ENCODE results near the gene SASH1.

SASH1 gene

DNA sequence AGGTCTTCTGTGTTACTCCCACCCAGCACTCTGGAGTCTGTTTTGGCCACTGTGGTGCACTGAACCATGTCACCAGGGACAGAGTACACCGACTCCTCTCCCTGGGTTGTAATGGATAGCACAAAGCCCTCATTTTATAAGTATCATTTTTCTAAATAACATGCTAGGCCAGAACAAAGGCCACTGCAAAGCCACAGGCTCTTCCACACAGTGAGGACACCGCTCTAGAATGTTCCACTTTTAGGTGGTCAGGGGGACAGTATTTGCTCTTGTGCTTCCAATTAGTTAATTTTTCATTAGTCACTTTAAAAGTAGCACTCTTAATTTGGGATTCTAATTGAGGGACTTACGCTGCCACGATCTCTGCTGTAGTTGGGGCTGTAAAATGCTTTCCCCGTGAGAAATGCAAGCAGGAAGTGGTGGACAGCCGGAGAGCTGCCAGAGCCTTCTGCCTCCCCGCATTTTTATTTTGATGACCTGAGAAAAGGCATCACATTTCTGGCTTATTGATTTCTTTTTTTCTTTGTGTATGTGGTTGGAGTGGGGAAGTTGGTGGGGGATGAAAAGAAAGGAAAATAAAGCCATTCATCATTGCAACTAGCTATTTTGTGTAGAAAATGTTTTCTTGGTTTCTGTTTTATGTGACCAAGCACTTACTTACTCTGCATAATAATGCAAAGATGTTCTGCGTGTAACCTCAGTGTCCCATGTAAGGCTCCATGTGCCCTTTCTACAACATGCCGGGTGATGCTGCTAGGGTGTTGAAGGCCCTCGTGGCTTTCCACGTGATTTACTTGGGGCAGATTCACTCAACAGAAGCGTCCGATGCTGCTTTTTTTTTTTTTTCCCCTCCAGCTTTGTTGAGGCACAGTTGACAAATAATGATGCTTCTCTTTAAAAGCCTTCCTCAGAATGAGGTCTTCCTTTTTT, 195.9 kb downstream of the SASH1 start:
- WGBS, 2 donors (ENCODE audit: extremely low coverage in 2 of 2, insufficient read length in 2 of 2, insufficient replicate concordance in 1 of 2): no CpG with 5 or more reads among the region's 13 CpGs
- H2BK15ac ChIP-seq (ENCODE audit: low read length): no peak overlapping the region
- H3K9ac ChIP-seq (ENCODE audit: low read depth, low read length, poor library complexity): peak overlapping the region; percentile 26
- peak overlapping the region; percentile 26 for H3K18ac ChIP-seq (ENCODE audit: low read length)
- no peak overlapping the region for H3K23ac ChIP-seq (ENCODE audit: low read depth, low read length, poor library complexity)
- no peak overlapping the region for H2AFZ ChIP-seq (ENCODE audit: low read length)
- no peak overlapping the region for H3K4me2 ChIP-seq (ENCODE audit: insufficient read depth, low read length, poor library complexity, severe bottlenecking)
- no peak overlapping the region for H2AK5ac ChIP-seq (ENCODE audit: low read depth, low read length)
- no peak overlapping the region for H3K4ac ChIP-seq (ENCODE audit: low read length)
- DNase-seq (ENCODE audit: low spot score): no peak
- peaks cover 2 to 11% of the 10 kb centered on the region in 2 donors for H3K4me1 ChIP-seq (ENCODE audit: control insufficient read depth in 2 of 2, insufficient read depth in 1 of 2, low read depth in 1 of 2, low read length in 2 of 2)
- no peak overlapping the region for H2BK120ac ChIP-seq (ENCODE audit: low read depth, low read length)
- no peak overlapping the region for H3K4me3 ChIP-seq (ENCODE audit: low read length in 2 of 2)
- no peaks in the 10 kb centered on the region for H3K9me3 ChIP-seq (replicated peaks in 1 of 2; ENCODE audit: control insufficient read depth in 2 of 2, insufficient read depth in 1 of 2, low read depth in 1 of 2, low read length in 2 of 2)
- no peak overlapping the region for H3K14ac ChIP-seq (ENCODE audit: low read length)
- H3K36me3 ChIP-seq (replicated peaks in 1 of 2; ENCODE audit: control insufficient read depth in 2 of 2, insufficient read depth in 2 of 2, low read length in 2 of 2): peaks cover 28 to 76% of the 10 kb centered on the region in 2 donors
- H4K8ac ChIP-seq (ENCODE audit: low read depth, low read length): no peak overlapping the region
- no peak overlapping the region for H2BK5ac ChIP-seq (ENCODE audit: low read length)
- H3K27me3 ChIP-seq (ENCODE audit: control insufficient read depth in 3 of 3, insufficient read depth in 3 of 3, low read depth in 1 of 3, low read length in 3 of 3): no peaks in the 10 kb centered on the region
- H4K91ac ChIP-seq (ENCODE audit: low read depth, low read length, poor library complexity): no peak overlapping the region
- no peaks in the 10 kb centered on the region for H3K79me1 ChIP-seq (ENCODE audit: low read depth, low read length)
- no peak overlapping the region for H3K27ac ChIP-seq (replicated peaks; ENCODE audit: low read length)
- H2BK12ac ChIP-seq (ENCODE audit: low read length): no peak overlapping the region

DNA sequence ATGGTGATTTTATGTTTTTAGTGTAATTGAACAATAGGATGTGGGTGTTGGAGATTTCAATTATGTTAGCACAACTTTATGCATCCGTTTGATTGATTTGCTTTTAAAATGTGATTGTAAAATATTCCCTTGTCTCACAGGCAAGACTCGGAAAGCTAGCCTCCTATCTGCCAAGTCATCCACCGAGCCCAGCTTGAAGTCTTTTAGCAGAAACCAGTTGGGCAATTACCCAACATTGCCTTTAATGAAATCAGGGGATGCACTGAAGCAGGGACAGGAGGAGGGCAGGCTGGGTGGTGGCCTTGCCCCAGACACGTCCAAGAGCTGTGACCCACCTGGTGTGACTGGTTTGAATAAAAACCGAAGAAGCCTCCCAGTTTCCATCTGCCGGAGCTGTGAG, 200.9 kb downstream of the SASH1 start:
- no CpG with 5 or more reads among the region's 6 CpGs for WGBS, 2 donors (ENCODE audit: extremely low coverage in 2 of 2, insufficient read length in 2 of 2, insufficient replicate concordance in 1 of 2)

DNA sequence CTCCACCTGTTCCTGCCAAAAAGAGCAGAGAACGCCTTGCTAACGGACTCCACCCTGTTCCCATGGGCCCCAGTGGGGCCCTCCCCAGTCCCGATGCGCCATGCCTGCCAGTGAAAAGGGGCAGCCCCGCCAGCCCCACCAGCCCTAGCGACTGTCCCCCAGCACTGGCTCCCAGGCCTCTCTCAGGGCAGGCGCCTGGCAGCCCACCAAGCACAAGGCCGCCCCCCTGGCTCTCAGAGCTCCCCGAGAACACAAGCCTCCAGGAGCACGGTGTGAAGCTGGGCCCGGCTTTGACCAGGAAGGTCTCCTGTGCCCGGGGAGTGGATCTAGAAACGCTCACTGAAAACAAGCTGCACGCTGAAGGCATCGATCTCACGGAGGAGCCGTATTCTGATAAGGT, 201.8 kb downstream of the SASH1 start:
- Histone ChIP-seq H3K4me3 (ENCODE audit: low read length in 2 of 2) (no peak overlapping the region), H3K18ac (ENCODE audit: low read length) (no peak overlapping the region), H3K27me3 (ENCODE audit: control insufficient read depth in 3 of 3, insufficient read depth in 3 of 3, low read depth in 1 of 3, low read length in 3 of 3) (no peaks in the 10 kb centered on the region), H4K8ac (ENCODE audit: low read depth, low read length) (no peak overlapping the region), H3K36me3 (replicated peaks in 1 of 2; ENCODE audit: control insufficient read depth in 2 of 2, insufficient read depth in 2 of 2, low read length in 2 of 2) (peaks cover 29 to 98% of the 10 kb centered on the region in 2 donors), H4K91ac (ENCODE audit: low read depth, low read length, poor library complexity) (no peak overlapping the region), H3K4me1 (ENCODE audit: control insufficient read depth in 2 of 2, insufficient read depth in 1 of 2, low read depth in 1 of 2, low read length in 2 of 2) (no peaks in the 10 kb centered on the region), H3K23ac (ENCODE audit: low read depth, low read length, poor library complexity) (no peak overlapping the region), H3K9me3 (replicated peaks in 1 of 2; ENCODE audit: control insufficient read depth in 2 of 2, insufficient read depth in 1 of 2, low read depth in 1 of 2, low read length in 2 of 2) (peaks cover 1 to 6% of the 10 kb centered on the region in 2 donors), H2BK12ac (ENCODE audit: low read length) (no peak overlapping the region), H2AK5ac (ENCODE audit: low read depth, low read length) (no peak overlapping the region), H3K4me2 (ENCODE audit: insufficient read depth, low read length, poor library complexity, severe bottlenecking) (no peak overlapping the region), H3K79me1 (ENCODE audit: low read depth, low read length) (no peaks in the 10 kb centered on the region), H2BK5ac (ENCODE audit: low read length) (no peak overlapping the region), H3K4ac (ENCODE audit: low read length) (no peak overlapping the region), H3K27ac (replicated peaks; ENCODE audit: low read length) (no peak overlapping the region), H3K14ac (ENCODE audit: low read length) (no peak overlapping the region), H3K9ac (ENCODE audit: low read depth, low read length, poor library complexity) (no peak overlapping the region), H2BK120ac (ENCODE audit: low read depth, low read length) (no peak overlapping the region), H2BK15ac (ENCODE audit: low read length) (no peak overlapping the region), H2AFZ (ENCODE audit: low read length) (no peak overlapping the region)
- no peak for DNase-seq (ENCODE audit: low spot score)
- WGBS, 2 donors (ENCODE audit: extremely low coverage in 2 of 2, insufficient read length in 2 of 2, insufficient replicate concordance in 1 of 2): no CpG with 5 or more reads among the region's 17 CpGs

More for the DNA sequence above, 200.9 kb downstream of the SASH1 start:
- H2AK5ac ChIP-seq (ENCODE audit: low read depth, low read length): no peak overlapping the region
- no peak overlapping the region for H3K23ac ChIP-seq (ENCODE audit: low read depth, low read length, poor library complexity)
- H3K4me3 ChIP-seq (ENCODE audit: low read length in 2 of 2): peak overlapping the region in 1 of 2 donors; percentile 45
- H2BK12ac ChIP-seq (ENCODE audit: low read length): no peak overlapping the region
- H3K4ac ChIP-seq (ENCODE audit: low read length): no peak overlapping the region
- no peak overlapping the region for H3K9ac ChIP-seq (ENCODE audit: low read depth, low read length, poor library complexity)
- peaks cover 0 to 4% of the 10 kb centered on the region in 2 donors for H3K4me1 ChIP-seq (ENCODE audit: control insufficient read depth in 2 of 2, insufficient read depth in 1 of 2, low read depth in 1 of 2, low read length in 2 of 2)
- H3K27me3 ChIP-seq (ENCODE audit: control insufficient read depth in 3 of 3, insufficient read depth in 3 of 3, low read depth in 1 of 3, low read length in 3 of 3): no peaks in the 10 kb centered on the region
- peaks cover 26 to 91% of the 10 kb centered on the region in 2 donors for H3K36me3 ChIP-seq (replicated peaks in 1 of 2; ENCODE audit: control insufficient read depth in 2 of 2, insufficient read depth in 2 of 2, low read length in 2 of 2)
- no peak overlapping the region for H3K14ac ChIP-seq (ENCODE audit: low read length)
- no peak overlapping the region for H2AFZ ChIP-seq (ENCODE audit: low read length)
- no peak overlapping the region for H4K91ac ChIP-seq (ENCODE audit: low read depth, low read length, poor library complexity)
- DNase-seq (ENCODE audit: low spot score): no peak
- H4K8ac ChIP-seq (ENCODE audit: low read depth, low read length): no peak overlapping the region
- no peaks in the 10 kb centered on the region for H3K79me1 ChIP-seq (ENCODE audit: low read depth, low read length)
- no peak overlapping the region for H2BK120ac ChIP-seq (ENCODE audit: low read depth, low read length)
- no peak overlapping the region for H2BK5ac ChIP-seq (ENCODE audit: low read length)
- no peak overlapping the region for H3K18ac ChIP-seq (ENCODE audit: low read length)
- peaks cover 1 to 3% of the 10 kb centered on the region in 2 donors for H3K9me3 ChIP-seq (replicated peaks in 1 of 2; ENCODE audit: control insufficient read depth in 2 of 2, insufficient read depth in 1 of 2, low read depth in 1 of 2, low read length in 2 of 2)
- H3K4me2 ChIP-seq (ENCODE audit: insufficient read depth, low read length, poor library complexity, severe bottlenecking): no peak overlapping the region
- H2BK15ac ChIP-seq (ENCODE audit: low read length): no peak overlapping the region
- H3K27ac ChIP-seq (replicated peaks; ENCODE audit: low read length): no peak overlapping the region

DNA sequence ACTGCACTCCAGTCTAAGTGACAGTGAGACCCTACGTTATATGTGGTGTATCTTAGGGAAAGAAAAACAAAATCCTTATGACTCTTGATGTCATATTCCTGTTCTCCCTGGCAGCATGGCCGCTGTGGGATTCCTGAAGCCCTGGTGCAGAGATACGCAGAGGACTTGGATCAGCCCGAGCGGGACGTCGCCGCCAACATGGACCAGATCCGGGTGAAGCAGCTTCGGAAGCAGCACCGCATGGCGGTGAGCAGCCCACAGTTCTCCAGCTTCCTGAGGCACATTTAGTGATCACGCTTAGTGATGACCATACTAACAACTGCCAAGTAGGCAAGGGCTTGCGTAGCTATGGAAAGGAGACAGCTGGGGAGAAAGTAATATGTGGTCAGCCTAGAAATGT, 203.3 kb downstream of the SASH1 start:
- no peak overlapping the region for H4K8ac ChIP-seq (ENCODE audit: low read depth, low read length)
- H3K9ac ChIP-seq (ENCODE audit: low read depth, low read length, poor library complexity): no peak overlapping the region
- H3K9me3 ChIP-seq (replicated peaks in 1 of 2; ENCODE audit: control insufficient read depth in 2 of 2, insufficient read depth in 1 of 2, low read depth in 1 of 2, low read length in 2 of 2): peaks cover 1 to 6% of the 10 kb centered on the region in 2 donors
- H3K4me1 ChIP-seq (ENCODE audit: control insufficient read depth in 2 of 2, insufficient read depth in 1 of 2, low read depth in 1 of 2, low read length in 2 of 2): peaks cover 0 to 7% of the 10 kb centered on the region in 2 donors
- H3K79me1 ChIP-seq (ENCODE audit: low read depth, low read length): no peaks in the 10 kb centered on the region
- H2AFZ ChIP-seq (ENCODE audit: low read length): no peak overlapping the region
- H3K4me3 ChIP-seq (ENCODE audit: low read length in 2 of 2): no peak overlapping the region
- no peak overlapping the region for H2BK12ac ChIP-seq (ENCODE audit: low read length)
- no peak overlapping the region for H3K18ac ChIP-seq (ENCODE audit: low read length)
- H2BK15ac ChIP-seq (ENCODE audit: low read length): no peak overlapping the region
- H3K14ac ChIP-seq (ENCODE audit: low read length): no peak overlapping the region
- H3K23ac ChIP-seq (ENCODE audit: low read depth, low read length, poor library complexity): no peak overlapping the region
- H2BK5ac ChIP-seq (ENCODE audit: low read length): no peak overlapping the region
- no peaks in the 10 kb centered on the region for H3K27me3 ChIP-seq (ENCODE audit: control insufficient read depth in 3 of 3, insufficient read depth in 3 of 3, low read depth in 1 of 3, low read length in 3 of 3)
- H2AK5ac ChIP-seq (ENCODE audit: low read depth, low read length): no peak overlapping the region
- H3K36me3 ChIP-seq (replicated peaks in 1 of 2; ENCODE audit: control insufficient read depth in 2 of 2, insufficient read depth in 2 of 2, low read length in 2 of 2): peaks cover 24 to 85% of the 10 kb centered on the region in 2 donors
- WGBS, 2 donors (ENCODE audit: extremely low coverage in 2 of 2, insufficient read length in 2 of 2, insufficient replicate concordance in 1 of 2): no CpG with 5 or more reads among the region's 14 CpGs
- H3K27ac ChIP-seq (replicated peaks; ENCODE audit: low read length): no peak overlapping the region
- H2BK120ac ChIP-seq (ENCODE audit: low read depth, low read length): no peak overlapping the region
- DNase-seq (ENCODE audit: low spot score): no peak
- no peak overlapping the region for H4K91ac ChIP-seq (ENCODE audit: low read depth, low read length, poor library complexity)
- H3K4me2 ChIP-seq (ENCODE audit: insufficient read depth, low read length, poor library complexity, severe bottlenecking): no peak overlapping the region
- H3K4ac ChIP-seq (ENCODE audit: low read length): no peak overlapping the region
